Liver (tissue), 9 donors: ENCODE data around the gene MEN1. TPM values are rescaled to one million over a fixed set of nuclear protein-coding genes. Genes with fewer than 3 reads are reported as not detected.

Source experiments
- DNase-seq: peaks from one replicate; pipeline ENCODE4 v3.0.0-alpha.2; 2017; ENCODE audit warnings: low spot score
- H3K27ac ChIP-seq, 2 donors: one replicate each; pipeline ENCODE4 v1.7.0; 2013; ENCODE audit warnings: inconsistent platforms in 2 of 2, low read length in 2 of 2, control low read depth in 1 of 2, low read depth in 1 of 2, mild to moderate bottlenecking in 1 of 2
- H3K27me3 ChIP-seq, 4 donors: one replicate each; pipeline versions ENCODE4 v1.6.1 to v1.7.0; 2013; ENCODE audit warnings: low read length in 3 of 4, inconsistent platforms in 1 of 4, mild to moderate bottlenecking in 1 of 4, moderate library complexity in 1 of 4; ENCODE audit not compliant: control insufficient read depth in 4 of 4, insufficient read depth in 4 of 4
- H3K36me3 ChIP-seq, 4 donors: one replicate each; pipeline versions ENCODE4 v1.6.1 to v1.7.0; 2013; ENCODE audit warnings: low read length in 3 of 4, mild to moderate bottlenecking in 3 of 4, low read depth in 1 of 4, moderate library complexity in 1 of 4; ENCODE audit not compliant: control insufficient read depth in 4 of 4, insufficient read depth in 3 of 4
- H3K4me1 ChIP-seq, 4 donors: one replicate each; pipeline versions ENCODE4 v1.6.1 to v1.7.0; 2013; ENCODE audit warnings: low read length in 3 of 4, mild to moderate bottlenecking in 3 of 4, moderate library complexity in 1 of 4; ENCODE audit not compliant: control insufficient read depth in 4 of 4, insufficient read depth in 4 of 4
- H3K4me3 ChIP-seq, 3 donors: one replicate each; pipeline versions ENCODE4 v1.6.1 to v1.7.0; 2013; ENCODE audit warnings: low read length in 3 of 3, control low read depth in 1 of 3, low read depth in 1 of 3, mild to moderate bottlenecking in 1 of 3
- H3K9ac ChIP-seq, 2 donors: one replicate each; pipeline ENCODE4 v1.7.0; 2013; ENCODE audit warnings: low read length in 2 of 2, mild to moderate bottlenecking in 2 of 2, moderate library complexity in 2 of 2, control low read depth in 1 of 2, low read depth in 1 of 2
- H3K9me3 ChIP-seq, 4 donors: one replicate each; pipeline versions ENCODE4 v1.6.1 to v1.7.0; 2013; ENCODE audit warnings: low read length in 3 of 4; ENCODE audit not compliant: control insufficient read depth in 4 of 4
- ATF3 ChIP-seq: IDR thresholded peaks from 2 replicates; pipeline ENCODE4 v1.6.1; 2016; ENCODE audit warnings: antibody characterized with exemption
- FOXA1 ChIP-seq: IDR thresholded peaks from 2 replicates; pipeline ENCODE4 v1.6.1; 2016; ENCODE audit warnings: antibody characterized with exemption
- FOXA2 ChIP-seq: IDR thresholded peaks from 2 replicates; pipeline ENCODE4 v1.6.1; 2016; ENCODE audit warnings: antibody characterized with exemption
- GABPA ChIP-seq, 2 donors: IDR thresholded peaks in 1 of 2; conservative IDR thresholded peaks in 1 of 2; 2 replicates each; pipeline ENCODE4 v1.6.1; 2016; ENCODE audit warnings: antibody characterized with exemption in 2 of 2, mild to moderate bottlenecking in 1 of 2, moderate library complexity in 1 of 2
- HNF4A ChIP-seq, 2 donors: conservative IDR thresholded peaks; 2 replicates each; pipeline ENCODE4 v1.6.1; 2016; ENCODE audit warnings: antibody characterized with exemption in 2 of 2, mild to moderate bottlenecking in 2 of 2
- HNF4G ChIP-seq: IDR thresholded peaks from 2 replicates; pipeline ENCODE4 v1.6.1; 2016; ENCODE audit warnings: antibody characterized with exemption
- JUND ChIP-seq, 2 donors: IDR thresholded peaks; 2 replicates each; pipeline ENCODE4 v1.6.1; 2016; ENCODE audit warnings: antibody characterized with exemption in 2 of 2
- MAX ChIP-seq: IDR thresholded peaks from 2 replicates; pipeline ENCODE4 v1.6.1; 2016; ENCODE audit warnings: antibody characterized with exemption
- NR2F2 ChIP-seq: IDR thresholded peaks from 2 replicates; pipeline ENCODE4 v1.6.1; 2016; ENCODE audit warnings: antibody characterized with exemption
- RAD21 ChIP-seq, 2 donors: IDR thresholded peaks; 2 replicates each; pipeline ENCODE4 v1.6.1; 2016; ENCODE audit warnings: antibody characterized with exemption in 2 of 2, mild to moderate bottlenecking in 2 of 2
- REST ChIP-seq: IDR thresholded peaks from 2 replicates; pipeline ENCODE4 v1.6.1; 2016; ENCODE audit warnings: antibody characterized with exemption, mild to moderate bottlenecking
- RXRA ChIP-seq, 2 donors: IDR thresholded peaks; 2 replicates each; pipeline ENCODE4 v1.6.1; 2017 to 2018; ENCODE audit warnings: antibody characterized with exemption in 2 of 2, mild to moderate bottlenecking in 1 of 2
- SP1 ChIP-seq: IDR thresholded peaks from 2 replicates; pipeline ENCODE4 v1.6.1; 2018; ENCODE audit warnings: antibody characterized with exemption, mild to moderate bottlenecking
- TAF1 ChIP-seq: conservative IDR thresholded peaks from 2 replicates; pipeline ENCODE4 v1.6.1; 2016; ENCODE audit warnings: antibody characterized with exemption, mild to moderate bottlenecking
- YY1 ChIP-seq: IDR thresholded peaks from 2 replicates; pipeline ENCODE4 v1.6.1; 2016; ENCODE audit warnings: antibody characterized with exemption, mild to moderate bottlenecking
- ZBTB33 ChIP-seq: IDR thresholded peaks from 2 replicates; pipeline ENCODE4 v1.6.1; 2016; ENCODE audit warnings: antibody characterized with exemption
- WGBS: extraction: QIAGEN DNeasy Blood & Tissue Kit; methylation state at CpG from one replicate; pipeline ENCODE4 v1.1.7; 2013; 5-methylcytosine and 5-hydroxymethylcytosine counted together
- polyA plus RNA-seq, 2 donors: library from polyadenylated mRNA; stranded (reverse) in 1 of 2; unstranded in 1 of 2; fragments of 200-250 nt in 1 of 2; fragments of >200 nt in 1 of 2; fragmentation: Nextera tagmentation in 1 of 2; extraction: Ambion mirVana in 1 of 2; gene quantifications; one replicate each; pipeline versions ENCODE4 v1.2.1 to v1.2.3, GENCODE V29; 2013 to 2015
- total RNA-seq, 2 donors: library from RNA; depleted of rRNA; stranded (reverse); fragments of >200 nt; gene quantifications; one replicate each; pipeline ENCODE4 v1.2.3, GENCODE V29; 2014
- donor health status: healthy.
- donor health status: healthy.
- donor health status: healthy.
- donor health status: healthy.
- donor health status: healthy.

MEN1 gene
- total and polyA plus RNA-seq, 4 donors: 9.0 to 15.1 (median 13.4) TPM

GRCh38 chr11:64788321-64789215 is 21.8 kb downstream of the MEN1 start:
- WGBS: 91% methylated on average over 9 of the region's 9 CpGs
- Histone ChIP-seq H3K4me1 (peaks cover 0 to 5% (median 2%) of the 10 kb centered on the region in 4 donors), H3K4me3 (no peak overlapping the region)

More at GRCh38 chr11:64788321-64789215, 21.8 kb downstream of the MEN1 start:
- Histone ChIP-seq H3K27me3 (no peaks in the 10 kb centered on the region), H3K9me3 (no peaks in the 10 kb centered on the region), H3K9ac (no peak overlapping the region), H3K36me3 (peaks cover 0 to 6% (median 1%) of the 10 kb centered on the region in 4 donors), H3K27ac (no peak overlapping the region)
- DNase-seq: no peak
- TF ChIP-seq GABPA (IDR thresholded peaks at IDR 0.05 in 1 of 2, conservative IDR thresholded peaks at IDR 0.05 in 1 of 2) (no peak), NR2F2 (no peak), JUND (IDR thresholded peaks at IDR 0.05) (no peak), HNF4G (no peak), FOXA1 (no peak), RAD21 (IDR thresholded peaks at IDR 0.05) (no peak), TAF1 (no peak), HNF4A (conservative IDR thresholded peaks at IDR 0.05) (no peak), SP1 (no peak), MAX (no peak), ZBTB33 (no peak), FOXA2 (no peak), RXRA (IDR thresholded peaks at IDR 0.05) (no peak), YY1 (no peak), ATF3 (no peak), REST (no peak)
